GM12892 (cell line): ENCODE results near the gene RBM41.

Experiments used
- POLR2A ChIP-seq: IDR thresholded peaks from 2 replicates; pipeline ENCODE4 v1.6.1; 2011; ENCODE audit warnings: low read depth, low read length, control low read depth
- POLR2AphosphoS5 ChIP-seq: IDR thresholded peaks from 2 replicates; pipeline ENCODE4 v1.6.1; 2011; ENCODE audit warnings: low read depth, low read length, control low read depth

GRCh38 chrX:107076158-107076557 lies 42.5 kb downstream of the RBM41 start:
- TF ChIP-seq POLR2A, result no peak
- no peak for TF ChIP-seq POLR2AphosphoS5
